A673 (cell line): ENCODE results near the gene STON1.

Experiments
- EZH2 ChIP-seq: fragments of 200-600 bp; sonication (generic); IDR thresholded peaks from 2 replicates; pipeline ENCODE4 v1.6.1; 2017; ENCODE audit warnings: borderline replicate concordance, low read depth, mild to moderate bottlenecking, mixed read lengths, antibody characterized with exemption, low read length; ENCODE audit not compliant: poor library complexity, severe bottlenecking
- TF ChIP-seq, protein P1 (sequence below): fragments of 300-800, 200-600 bp; sonication (generic); conservative IDR thresholded peaks from 2 replicates; pipeline ENCODE4 v1.5.1; 2017; ENCODE audit warnings: low read depth, mild to moderate bottlenecking, antibody characterized with exemption, low read length, moderate library complexity, mixed read lengths

DNA sequence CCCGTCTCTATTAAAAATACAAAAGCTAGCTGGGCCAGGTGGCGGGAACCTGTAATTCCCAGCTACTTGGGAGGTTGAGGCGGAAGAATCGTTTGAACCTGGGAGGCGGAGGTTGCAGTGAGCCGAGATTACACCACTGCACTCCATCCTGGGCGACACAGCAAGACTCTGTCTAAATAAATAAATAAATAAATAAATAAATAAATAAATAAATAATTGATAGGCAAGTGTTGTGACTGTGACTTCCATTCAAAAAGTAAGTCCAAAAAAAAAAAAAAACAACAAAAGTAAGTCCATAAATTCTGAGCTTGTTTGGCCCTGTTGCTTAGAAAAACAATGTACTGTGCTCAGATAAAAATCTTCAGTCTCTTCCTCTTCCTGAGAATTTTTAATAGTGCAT, 2.2 kb downstream of the STON1 start:
- TF ChIP-seq, protein P1, sequence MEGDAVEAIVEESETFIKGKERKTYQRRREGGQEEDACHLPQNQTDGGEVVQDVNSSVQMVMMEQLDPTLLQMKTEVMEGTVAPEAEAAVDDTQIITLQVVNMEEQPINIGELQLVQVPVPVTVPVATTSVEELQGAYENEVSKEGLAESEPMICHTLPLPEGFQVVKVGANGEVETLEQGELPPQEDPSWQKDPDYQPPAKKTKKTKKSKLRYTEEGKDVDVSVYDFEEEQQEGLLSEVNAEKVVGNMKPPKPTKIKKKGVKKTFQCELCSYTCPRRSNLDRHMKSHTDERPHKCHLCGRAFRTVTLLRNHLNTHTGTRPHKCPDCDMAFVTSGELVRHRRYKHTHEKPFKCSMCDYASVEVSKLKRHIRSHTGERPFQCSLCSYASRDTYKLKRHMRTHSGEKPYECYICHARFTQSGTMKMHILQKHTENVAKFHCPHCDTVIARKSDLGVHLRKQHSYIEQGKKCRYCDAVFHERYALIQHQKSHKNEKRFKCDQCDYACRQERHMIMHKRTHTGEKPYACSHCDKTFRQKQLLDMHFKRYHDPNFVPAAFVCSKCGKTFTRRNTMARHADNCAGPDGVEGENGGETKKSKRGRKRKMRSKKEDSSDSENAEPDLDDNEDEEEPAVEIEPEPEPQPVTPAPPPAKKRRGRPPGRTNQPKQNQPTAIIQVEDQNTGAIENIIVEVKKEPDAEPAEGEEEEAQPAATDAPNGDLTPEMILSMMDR, result no peak
- no peak for TF ChIP-seq EZH2
